HepG2 (cell line): Measurements from ENCODE around the gene BRD3. TPM values are rescaled to one million over a fixed set of nuclear protein-coding genes. Genes with fewer than 3 reads are reported as not detected.

Source experiments
- RFX5 ChIP-seq: IDR thresholded peaks from 2 replicates; pipeline ENCODE4 v1.6.1; 2011; ENCODE audit warnings: low read depth, low read length, improper control_type of control experiment
- RXRB ChIP-seq: IDR thresholded peaks from 2 replicates; pipeline ENCODE4 v1.6.1; 2016; ENCODE audit warnings: borderline replicate concordance, missing genetic modification reagents, missing compliant biosample characterization
- TERF1 ChIP-seq: sonication (generic); formaldehyde crosslinking; IDR thresholded peaks from 2 replicates; pipeline ENCODE4 v1.8.0; 2022; ENCODE audit warnings: mild to moderate bottlenecking, missing genetic modification reagents, moderate library complexity
- ZBTB25 ChIP-seq: IDR thresholded peaks from 2 replicates; pipeline ENCODE4 v1.6.1; 2018; ENCODE audit warnings: missing genetic modification reagents
- ZFP36L1 ChIP-seq: sonication (generic); formaldehyde crosslinking; IDR thresholded peaks from 2 replicates; pipeline ENCODE4 v1.8.0; 2022; ENCODE audit warnings: mild to moderate bottlenecking, missing genetic modification reagents, moderate library complexity
- ZNF207 ChIP-seq: fragments of 450-650 bp; IDR thresholded peaks from 2 replicates; pipeline ENCODE4 v1.6.1; 2016; ENCODE audit warnings: antibody characterized with exemption, borderline replicate concordance
- ZNF687 ChIP-seq: sonication (generic); formaldehyde crosslinking; IDR thresholded peaks from 2 replicates; pipeline ENCODE4 v1.5.1; 2020; ENCODE audit warnings: mild to moderate bottlenecking, missing genetic modification reagents, moderate library complexity
- polyA plus RNA-seq, 8 experiments: library from polyadenylated mRNA; depleted of rRNA in 3 of 8; stranded (reverse) in 7 of 8; unstranded in 1 of 8; fragments of >200 nt; fragmentation: Illumina TruSeq in 4 of 8; extraction: Trizol in 4 of 8; gene quantifications; 2 replicates each; pipeline versions ENCODE4 v1.2.1 to v1.2.3, GENCODE V29; 2011 to 2016; ENCODE audit warnings: low read depth in 4 of 8, missing spikeins in 1 of 8, mixed read lengths in 1 of 8; ENCODE audit not compliant: insufficient read depth in 1 of 8
- total RNA-seq, 5 experiments: library from RNA; depleted of rRNA; stranded (reverse); fragments of >200 nt; fragmentation: Illumina TruSeq; extraction: Trizol; gene quantifications; 2 replicates each; pipeline ENCODE4 v1.2.3, GENCODE V29; 2016; ENCODE audit warnings: low read depth in 1 of 5

The BRD3 gene
- total and polyA plus RNA-seq, 2 of the 13 experiments (the other 11 are each of a cell fraction or from before 2014, with no cell fraction given), result 5.9 to 12.9 TPM

- no peak for TF ChIP-seq ZFP36L1
- TF ChIP-seq ZNF687 (CRISPR knock-in tag), result 0 out of 2 replicates have a peak, but pooled peaks have one; percentile 47
- no peak for TF ChIP-seq ZNF207
- TF ChIP-seq ZBTB25 (CRISPR knock-in tag), result no peak
- no peak for TF ChIP-seq RXRB
- TF ChIP-seq RFX5, result no peak
- TF ChIP-seq TERF1, result no peak
Observed at GRCh38 chr9:134054891-134055811, 12.7 kb downstream of the BRD3 start (continued).
